Activated CD8-positive, alpha-beta T cell treated with anti-CD3 and anti-CD28 coated beads for 36 hours (primary cell): ENCODE measurements around the gene PSMD1. TPM values are rescaled to one million over a fixed set of nuclear protein-coding genes. Genes with fewer than 3 reads are reported as not detected.

Experiments
- ATAC-seq: fragments of 200-7000 bp; cut with Tn5 transposase; one replicate; pipeline ENCODE4 v1.10.0; 2021; ENCODE audit warnings: mild to moderate bottlenecking, moderate library complexity
- CTCF ChIA-PET: fragments of 350-600 bp; sonication (Branson Sonifier 250); formaldehyde crosslinking; loops from one replicate; lab custom pipeline; 2021; ENCODE audit warnings: antibody characterized with exemption; lab: Charles Lee
- POLR2A ChIA-PET: fragments of 350-600 bp; sonication (Branson Sonifier 250); formaldehyde crosslinking; loops from one replicate; lab custom pipeline; 2021; ENCODE audit warnings: antibody characterized with exemption; lab: Charles Lee
- DNase-seq: peaks from one replicate; pipeline ENCODE4 v3.0.0-alpha.2; 2020
- H3K27ac Mint-ChIP-seq: one replicate; pipeline ENCODE4 v1.8.0; 2021; ENCODE audit warnings: mild to moderate bottlenecking, mixed read lengths
- H3K27me3 Mint-ChIP-seq: one replicate; pipeline ENCODE4 v1.8.0; 2021; ENCODE audit warnings: mixed read lengths
- H3K36me3 Mint-ChIP-seq: one replicate; pipeline ENCODE4 v1.8.0; 2021; ENCODE audit warnings: low read depth, mixed read lengths
- H3K4me1 Mint-ChIP-seq: one replicate; pipeline ENCODE4 v1.8.0; 2021; ENCODE audit warnings: low read depth, mixed read lengths
- H3K4me3 Mint-ChIP-seq: one replicate; pipeline ENCODE4 v1.8.0; 2021; ENCODE audit warnings: mild to moderate bottlenecking, moderate library complexity, mixed read lengths
- H3K9me3 Mint-ChIP-seq: one replicate; pipeline ENCODE4 v1.8.0; 2021; ENCODE audit warnings: mixed read lengths
- CTCF ChIP-seq: fragments of 200-600 bp; IDR thresholded peaks from one replicate; pipeline ENCODE4 v1.8.0; 2022; ENCODE audit warnings: antibody characterized with exemption, mild to moderate bottlenecking
- intact Hi-C: fragments of 100-400 bp; cut with micrococcal nuclease; formaldehyde crosslinking; loops from one replicate; pipeline ENCODE4 v1.10.0; 2022
- total RNA-seq, 2 experiments: library from RNA; stranded (reverse); gene quantifications; one replicate each; pipeline ENCODE4 v1.2.3, GENCODE V29; 2021

PSMD1 gene
- total RNA-seq, 2 experiments from 2014 or later: 106 to 114 TPM

- peaks cover 5% of the 10 kb centered on the region for H3K27me3 Mint-ChIP-seq
- no peak overlapping the region for H3K27ac Mint-ChIP-seq
- no peaks in the 10 kb centered on the region for H3K4me1 Mint-ChIP-seq
- intact Hi-C loops: no loop called here
- CTCF ChIA-PET: interaction anchor here (0.7 to 1.7 kb wide), 2 partner anchors 43 to 162 kb away, joined by 3 to 4 read pairs; no protein-coding TSS in a partner anchor
- DNase-seq (no peak), ATAC-seq (no peak)
- H3K9me3 Mint-ChIP-seq: peaks cover 3% of the 10 kb centered on the region
- peaks cover 2% of the 10 kb centered on the region for H3K36me3 Mint-ChIP-seq
- no peak overlapping the region for H3K4me3 Mint-ChIP-seq
- POLR2A ChIA-PET: no interaction called here
- no peak for TF ChIP-seq CTCF
These were observed 46.4 kb upstream of the PSMD1 start for GRCh38 chr2:231010201-231010730.

- TF ChIP-seq CTCF: no peak
- intact Hi-C loops: no loop called here
- Mint-ChIP-seq H3K27ac (no peak overlapping the region), H3K4me1 (no peaks in the 10 kb centered on the region), H3K36me3 (no peaks in the 10 kb centered on the region), H3K4me3 (no peak overlapping the region), H3K9me3 (no peaks in the 10 kb centered on the region), H3K27me3 (peaks cover 5% of the 10 kb centered on the region)
- POLR2A ChIA-PET: no interaction called here
- CTCF ChIA-PET: interaction anchor here (1.7 kb wide), 1 partner anchor 41 kb away, joined by 4 read pairs; no protein-coding TSS in a partner anchor
- DNase-seq (no peak), ATAC-seq (no peak)
These were observed 45.1 kb upstream of the PSMD1 start for GRCh38 chr2:231011526-231011925.

- no peaks in the 10 kb centered on the region for H3K9me3 Mint-ChIP-seq
- no peaks in the 10 kb centered on the region for H3K36me3 Mint-ChIP-seq
- TF ChIP-seq CTCF: no peak
- no peaks in the 10 kb centered on the region for H3K4me1 Mint-ChIP-seq
- H3K4me3 Mint-ChIP-seq: no peak overlapping the region
- no peak overlapping the region for H3K27ac Mint-ChIP-seq
- intact Hi-C loops: no loop called here
- ATAC-seq (no peak), DNase-seq (no peak)
- H3K27me3 Mint-ChIP-seq: peaks cover 6% of the 10 kb centered on the region
- POLR2A ChIA-PET: no interaction called here
- CTCF ChIA-PET: no interaction called here
These were observed 44.2 kb upstream of the PSMD1 start for GRCh38 chr2:231012463-231012862.

GRCh38 chr2:231013820-231014219 lies 42.8 kb upstream of the PSMD1 start:
- ATAC-seq: no peak
- no peaks in the 10 kb centered on the region for H3K4me1 Mint-ChIP-seq
- no peaks in the 10 kb centered on the region for H3K36me3 Mint-ChIP-seq
- H3K9me3 Mint-ChIP-seq: no peaks in the 10 kb centered on the region
- ChIA-PET POLR2A (no interaction called here), CTCF (interaction anchor here (0.8 kb wide), 1 partner anchor 29 kb away, joined by 3 read pairs; no protein-coding TSS in a partner anchor)
- no peak overlapping the region for H3K4me3 Mint-ChIP-seq
- peaks cover 9% of the 10 kb centered on the region for H3K27me3 Mint-ChIP-seq
- no peak for TF ChIP-seq CTCF
- intact Hi-C loops: no loop called here
- H3K27ac Mint-ChIP-seq: no peak overlapping the region
- no peak for DNase-seq

- no peak for DNase-seq
- CTCF ChIA-PET: interaction anchor here (0.9 to 2.0 kb wide), 3 partner anchors 11 to 168 kb away, joined by 5 to 6 read pairs (median 5); no protein-coding TSS in a partner anchor
- intact Hi-C loops: no loop called here
These were observed 41.2 kb upstream of the PSMD1 start for GRCh38 chr2:231015478-231015877.

More at GRCh38 chr2:231015478-231015877, 41.2 kb upstream of the PSMD1 start:
- no peak for TF ChIP-seq CTCF
- H3K4me1 Mint-ChIP-seq: no peaks in the 10 kb centered on the region
- no peak overlapping the region for H3K4me3 Mint-ChIP-seq
- H3K36me3 Mint-ChIP-seq: no peaks in the 10 kb centered on the region
- POLR2A ChIA-PET: interaction anchor here (2.0 kb wide), 1 partner anchor 27 kb away, joined by 4 read pairs; no protein-coding TSS in a partner anchor
- H3K9me3 Mint-ChIP-seq: no peaks in the 10 kb centered on the region
- H3K27me3 Mint-ChIP-seq: peaks cover 8% of the 10 kb centered on the region
- no peak for ATAC-seq
- no peak overlapping the region for H3K27ac Mint-ChIP-seq
